Activated effector memory CD4-positive, alpha-beta T cell treated with Interleukin-2 at 50 U/mL for 16 hours (primary cell): Measurements from ENCODE around the gene PAFAH1B2.
"Not testable (repeated sequence)": the region's sequence is repeated elsewhere in the genome, so short reads cannot be mapped to it uniquely, and the experiment has no call there.

ENCODE experiments used
- DNase-seq: peaks from one replicate; pipeline ENCODE4 v3.0.0-alpha.2; 2020

PAFAH1B2 gene

GRCh38 chr11:117143871-117144476 is at the start of gene PAFAH1B2:
PAFAH1B2 (plus strand) TSS chr11:117144287; CDS start chr11:117152448, 8,161 bp downstream.
- peak; percentile 90 for DNase-seq

GRCh38 chr11:117094776-117095175 is 49.3 kb upstream of the PAFAH1B2 start:
- DNase-seq, result no peak

DNA sequence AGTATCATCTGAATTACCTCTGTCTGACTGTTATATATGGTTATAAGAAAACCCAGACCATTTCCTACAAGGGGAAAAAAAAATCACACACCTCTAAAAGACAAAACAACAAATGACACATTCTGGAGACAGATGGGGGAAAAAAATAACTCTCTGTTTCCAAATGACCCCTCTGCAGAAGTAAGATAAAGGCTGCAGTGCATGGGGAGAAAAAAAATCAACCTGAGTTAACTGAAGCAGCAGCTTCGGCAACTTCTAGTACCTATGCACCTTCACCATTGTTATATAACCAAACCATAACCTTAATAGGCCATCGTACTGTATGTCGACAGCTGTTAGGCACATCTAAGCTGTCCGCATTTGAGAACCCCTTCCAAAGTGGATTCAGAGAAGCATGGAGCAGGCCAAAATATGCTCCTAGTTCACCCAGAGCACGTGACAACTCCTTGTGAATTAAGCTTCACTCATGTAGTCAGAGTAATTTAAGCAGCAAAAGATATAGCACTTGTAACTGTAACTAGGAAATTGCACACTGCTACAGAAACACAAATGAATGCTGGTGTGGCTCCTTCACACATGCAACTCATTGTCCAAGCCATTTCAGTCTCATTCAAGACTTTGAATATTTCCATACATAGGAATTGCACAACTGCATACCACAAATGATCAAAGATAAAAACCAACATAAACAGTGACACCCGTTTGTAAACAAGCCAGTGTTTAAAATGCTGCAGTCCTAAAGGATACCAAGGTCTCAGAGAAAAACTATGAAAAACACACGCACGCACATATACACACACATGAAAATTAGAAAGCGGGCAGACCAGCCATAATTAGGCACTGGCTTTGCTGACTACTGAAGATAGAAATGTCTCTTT is 48.6 kb upstream of the PAFAH1B2 start:
- no peak for DNase-seq

DNA sequence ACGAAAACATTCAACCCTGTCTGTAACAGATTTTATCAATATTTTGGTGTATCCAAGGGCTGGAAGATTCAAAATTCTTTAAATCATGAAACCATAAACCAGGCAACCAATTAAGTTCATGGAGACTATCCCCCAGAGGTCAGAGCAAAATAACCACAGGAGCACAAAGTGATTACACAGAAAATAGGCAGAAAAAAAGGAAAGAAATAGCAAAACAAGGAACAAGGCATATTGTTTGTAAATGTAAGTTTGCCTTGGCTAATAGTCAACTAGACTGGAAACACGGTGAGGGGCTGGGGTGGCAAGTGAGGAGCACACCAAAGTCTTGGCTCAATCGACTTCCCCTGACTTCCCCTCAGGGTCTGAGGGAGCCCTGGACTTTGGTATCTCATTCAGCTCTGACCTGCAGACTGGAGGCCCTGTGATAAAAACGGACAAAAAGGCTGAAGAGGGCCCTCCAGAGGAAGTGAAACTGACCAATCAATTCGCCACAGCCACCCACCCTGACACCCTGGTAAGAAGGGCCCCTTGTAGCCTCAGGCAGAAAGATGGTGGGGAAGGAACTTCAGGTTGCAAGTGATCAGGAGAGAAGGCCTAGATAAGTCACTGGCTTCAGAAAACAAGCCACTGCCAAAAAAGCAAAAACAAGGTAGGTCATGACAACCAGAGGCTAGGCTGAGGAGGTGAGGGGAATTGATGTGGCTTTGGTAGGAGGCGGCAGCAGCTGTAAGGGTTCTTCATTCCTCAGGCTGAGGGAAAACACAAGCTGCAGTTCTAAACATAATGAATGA is 47.7 kb upstream of the PAFAH1B2 start:
- DNase-seq, result peak; percentile 29

DNA sequence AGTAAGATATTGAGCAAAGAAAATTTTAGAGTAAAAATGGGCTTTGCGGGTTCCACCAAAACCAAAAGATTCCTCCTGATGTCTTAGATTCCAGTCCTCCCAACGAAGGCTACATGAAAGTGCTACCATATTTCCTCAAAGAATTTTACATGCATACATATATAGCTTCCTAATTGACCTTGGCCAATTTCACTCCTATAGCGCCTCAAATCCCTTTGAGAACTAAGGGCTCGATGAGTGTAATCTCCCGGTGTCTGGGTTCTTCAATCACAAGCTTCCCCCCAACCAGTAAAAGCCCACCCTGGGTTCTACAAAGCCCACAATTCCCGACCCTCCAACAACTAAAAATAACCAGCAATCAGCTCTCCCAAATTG is 47.1 kb upstream of the PAFAH1B2 start:
- DNase-seq, result no peak

- peak; percentile 11 for DNase-seq
Measured at GRCh38 chr11:117097389-117098268, 46.5 kb upstream of the PAFAH1B2 start.

DNA sequence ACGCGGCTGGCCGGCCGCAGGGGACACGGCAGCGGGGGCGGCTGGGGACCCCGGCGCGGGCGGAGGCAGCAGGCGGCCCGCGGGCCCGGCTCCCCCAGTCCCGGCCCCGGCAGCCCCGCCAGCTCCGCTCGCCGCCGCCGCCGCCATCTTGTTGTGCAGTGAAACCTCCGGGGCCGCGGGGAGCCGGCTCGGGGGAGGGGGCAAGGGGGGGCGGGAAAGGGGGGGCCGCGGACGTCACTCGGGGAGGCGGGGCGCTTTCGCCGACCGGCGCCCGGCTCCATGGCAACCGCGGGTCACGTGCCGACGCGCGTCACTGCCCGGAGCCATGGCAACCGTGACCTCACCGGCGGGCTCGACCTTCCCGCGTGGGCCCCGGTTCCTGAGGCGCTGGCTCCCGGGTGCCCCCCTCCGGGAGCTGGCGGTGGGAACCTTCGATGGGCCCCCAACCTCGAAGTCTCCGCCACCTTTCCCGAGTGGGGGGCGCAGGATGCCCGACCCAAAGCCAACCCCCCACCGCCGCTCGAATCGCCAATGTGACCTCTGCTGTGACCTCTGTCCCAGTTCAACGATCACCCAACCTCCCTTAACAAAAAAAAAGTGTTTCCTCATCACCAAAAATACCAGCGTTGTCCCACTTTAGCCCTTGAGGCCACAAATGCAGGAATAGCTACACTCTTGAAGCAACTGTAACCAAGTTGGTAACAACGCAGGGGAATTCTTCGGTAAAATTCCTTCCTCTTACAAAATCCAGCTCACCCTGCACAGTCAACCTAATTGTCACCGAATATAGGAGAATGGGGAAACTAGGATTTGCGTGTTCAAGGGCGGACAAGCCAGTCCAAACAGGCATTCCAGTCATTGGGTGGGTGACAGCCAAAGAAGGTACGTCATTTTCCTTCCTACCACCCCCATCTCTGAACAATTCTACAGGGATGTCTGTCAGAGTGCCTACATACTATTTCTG is 45.5 kb upstream of the PAFAH1B2 start, which contains the start of gene SIK3:
SIK3 (minus strand) TSS at position 160 of the 964 bp plus-strand sequence; CDS start at position 147, 13 bp downstream.
- peak; percentile 90 for DNase-seq

- no peak for DNase-seq
Measured at GRCh38 chr11:117099696-117100095, 44.4 kb upstream of the PAFAH1B2 start.

DNA sequence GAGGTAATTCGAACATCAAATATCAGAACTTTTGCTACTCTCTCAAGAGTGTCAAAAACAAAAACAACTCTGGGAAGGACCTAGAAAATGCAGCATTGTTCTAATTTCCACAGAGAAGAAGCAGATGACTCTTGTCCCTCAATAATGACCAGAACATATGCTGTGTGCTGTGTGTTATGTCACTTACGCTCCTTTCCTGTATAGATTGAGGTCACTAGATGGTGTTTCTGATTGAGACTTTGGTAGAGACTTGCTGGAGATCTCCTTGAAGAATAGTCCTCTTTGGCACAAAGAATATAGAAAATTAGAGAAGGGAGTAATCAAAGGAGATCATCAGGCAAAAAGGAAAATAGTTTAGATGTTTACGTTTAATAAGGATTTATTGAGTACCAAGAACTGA is 43.5 kb upstream of the PAFAH1B2 start:
- DNase-seq, result no peak

- DNase-seq, result no peak
Measured at GRCh38 chr11:117107701-117108590, 36.1 kb upstream of the PAFAH1B2 start.

- DNase-seq, result no peak
Measured at GRCh38 chr11:117110294-117110950, 33.7 kb upstream of the PAFAH1B2 start.

DNA sequence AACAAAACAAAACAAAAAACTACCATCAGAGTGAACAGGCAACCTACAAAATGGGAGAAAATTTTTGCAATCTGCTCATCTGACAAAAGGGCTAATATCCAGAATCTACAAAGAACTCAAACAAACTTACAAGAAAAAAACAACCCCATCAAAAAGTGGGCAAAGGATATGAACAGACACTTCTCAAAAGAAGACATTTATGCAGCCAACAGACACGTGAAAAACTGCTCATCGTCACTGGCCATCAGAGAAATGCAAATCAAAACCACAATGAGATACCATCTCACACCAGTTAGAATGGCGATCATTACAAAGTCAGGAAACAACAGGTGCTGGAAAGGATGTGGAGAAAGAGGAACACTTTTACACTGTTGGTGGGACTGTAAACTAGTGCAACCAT is 31.6 kb upstream of the PAFAH1B2 start:
- not testable (repeated sequence) for DNase-seq

- DNase-seq, result not testable (repeated sequence)
Measured at GRCh38 chr11:117112939-117113338, 31.1 kb upstream of the PAFAH1B2 start.

DNA sequence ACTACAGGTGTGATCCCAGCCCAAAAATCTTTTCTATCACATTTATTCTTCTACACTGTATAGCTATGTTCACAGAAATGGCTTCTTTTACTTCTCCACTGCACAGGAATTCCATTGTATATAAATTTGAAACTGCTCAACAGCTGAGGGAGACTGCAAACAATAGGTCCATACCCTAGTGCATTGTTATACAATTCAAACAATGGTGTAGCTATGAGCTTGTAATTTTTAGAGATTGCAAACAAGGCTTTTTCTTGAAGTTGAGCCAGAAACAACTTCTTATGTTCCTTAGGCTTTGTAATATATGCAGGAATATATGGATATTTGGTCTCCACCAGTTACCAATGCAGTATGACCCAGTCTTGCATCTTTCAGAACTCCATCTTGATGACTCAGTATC is 26.4 kb upstream of the PAFAH1B2 start:
- no peak for DNase-seq

DNA sequence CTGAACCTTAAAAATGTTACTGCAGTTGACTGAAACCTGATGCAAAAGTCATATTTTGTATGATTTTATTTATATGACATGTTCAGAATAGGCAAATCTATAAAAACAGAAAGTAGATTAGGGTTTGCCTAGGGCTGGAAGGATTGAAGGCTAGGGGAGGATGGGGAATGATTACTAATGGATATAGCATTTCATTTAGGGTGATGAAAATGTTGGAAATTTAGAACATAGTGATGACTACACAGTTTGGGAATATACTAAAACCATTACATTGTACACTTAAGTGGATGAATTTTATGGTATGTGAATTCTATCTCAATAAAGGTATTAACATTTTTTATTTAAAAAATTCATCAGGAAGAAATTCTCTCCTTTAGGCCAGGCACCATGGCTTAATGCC is 22.9 kb upstream of the PAFAH1B2 start:
- DNase-seq, result no peak

- DNase-seq, result no peak
Measured at GRCh38 chr11:117122556-117122955, 21.5 kb upstream of the PAFAH1B2 start.

- DNase-seq, result no peak
Measured at GRCh38 chr11:117126223-117126965, 17.7 kb upstream of the PAFAH1B2 start.

- no peak for DNase-seq
Measured at GRCh38 chr11:117127171-117127901, 16.8 kb upstream of the PAFAH1B2 start.
